GM12878 (cell line): ENCODE results near the gene TNFSF4. TPM values are rescaled to one million over a fixed set of nuclear protein-coding genes. Genes with fewer than 3 reads are reported as not detected.

Experiments used
- ATAC-seq: fragments of 200-7000 bp; cut with Tn5 transposase; 3 replicates; pipeline ENCODE4 v1.9.1; 2020; ENCODE audit warnings: mild to moderate bottlenecking, moderate library complexity
- BruUV-seq: library from RNA; stranded (reverse); fragments of 400-500 nt; replicated peaks from 2 replicates; lab custom pipeline; 2021; lab: Mats Ljungman, UMichigan
- CTCF ChIA-PET: fragments of 300-600 bp; sonication (Branson Sonifier 250); formaldehyde crosslinking; extraction: SDS; loops from one replicate; lab custom pipeline; 2021; ENCODE audit warnings: inconsistent platforms; lab: Yijun Ruan, JAX
- POLR2A ChIA-PET: fragments of 350-600 bp; formaldehyde crosslinking; extraction: SDS; loops from one replicate; lab custom pipeline; 2021; ENCODE audit warnings: inconsistent platforms; lab: Charles Lee
- RAD21 ChIA-PET: fragments of 300-600 bp; sonication (Branson Sonifier 250); formaldehyde crosslinking; loops from one replicate; lab custom pipeline; 2023; ENCODE audit warnings: antibody characterized with exemption; ENCODE audit not compliant: unreplicated experiment; lab: Charles Lee
- SMC1A ChIA-PET: fragments of 300-600 bp; sonication (Branson Sonifier 250); formaldehyde crosslinking; loops from one replicate; lab custom pipeline; 2023; ENCODE audit not compliant: unreplicated experiment, uncharacterized antibody; lab: Charles Lee
- DNase-seq: peaks from one replicate; pipeline ENCODE4 v3.0.0-alpha.2; 2011; ENCODE audit warnings: low read depth, low spot score
- FAIRE-seq: peaks from 3 replicates; lab custom pipeline; 2011; peaks lifted over from hg19 to GRCh38; lab: Jason Lieb, UNC
- H2AFZ ChIP-seq: 2 replicates; pipeline ENCODE4 v1.6.0; 2011; ENCODE audit warnings: low read depth, low read length, control low read depth; ENCODE audit not compliant: control insufficient read depth
- H3K27ac ChIP-seq: 2 replicates; pipeline ENCODE4 v1.5.1; 2011; ENCODE audit warnings: control low read depth; ENCODE audit not compliant: control insufficient read depth, insufficient read depth
- H3K27me3 ChIP-seq, 2 experiments: replicated peaks in 1 of 2; 2 replicates each; pipeline versions ENCODE4 v1.6.0 to v1.6.1; 2011; ENCODE audit warnings: low read length in 1 of 2; ENCODE audit not compliant: control insufficient read depth in 2 of 2, insufficient read depth in 2 of 2
- H3K36me3 ChIP-seq, 2 experiments: 2 replicates each; pipeline ENCODE4 v1.5.1; 2011; ENCODE audit warnings: low read length in 1 of 2; ENCODE audit not compliant: control insufficient read depth in 2 of 2, insufficient read depth in 2 of 2
- H3K4me1 ChIP-seq: 2 replicates; pipeline ENCODE4 v1.6.1; 2011; ENCODE audit warnings: mild to moderate bottlenecking, low read length, moderate library complexity, mixed read lengths; ENCODE audit not compliant: control insufficient read depth, insufficient read depth
- H3K4me2 ChIP-seq: 2 replicates; pipeline ENCODE4 v1.6.0; 2011; ENCODE audit warnings: control low read depth; ENCODE audit not compliant: control insufficient read depth, insufficient read depth
- H3K4me3 ChIP-seq: fragments of 200-600 bp; sonication (generic); 2 replicates; pipeline ENCODE4 v1.5.1; 2016
- H3K79me2 ChIP-seq: 2 replicates; pipeline ENCODE4 v1.6.0; 2011; ENCODE audit warnings: low read length; ENCODE audit not compliant: control insufficient read depth, insufficient read depth
- H3K9ac ChIP-seq: 2 replicates; pipeline ENCODE4 v1.8.0; 2011; ENCODE audit warnings: low read length, control low read depth, mixed read lengths; ENCODE audit not compliant: control insufficient read depth, insufficient read depth
- H3K9me3 ChIP-seq: replicated peaks from 3 replicates; pipeline ENCODE4 v1.5.1; 2011; ENCODE audit warnings: mild to moderate bottlenecking, low read length; ENCODE audit not compliant: control insufficient read depth, insufficient read depth
- H4K20me1 ChIP-seq: 2 replicates; pipeline ENCODE4 v1.6.0; 2011; ENCODE audit not compliant: control insufficient read depth, insufficient read depth
- BRCA1 ChIP-seq: IDR thresholded peaks from 2 replicates; pipeline ENCODE4 v1.6.1; 2011; ENCODE audit warnings: low read depth, low read length, improper control_type of control experiment
- E2F8 ChIP-seq: fragments of 450-650 bp; IDR thresholded peaks from 2 replicates; pipeline ENCODE4 v1.6.1; 2018; ENCODE audit warnings: mild to moderate bottlenecking, low read depth, moderate library complexity; ENCODE audit not compliant: partially characterized antibody
- EZH2 ChIP-seq: IDR thresholded peaks from 2 replicates; pipeline ENCODE4 v1.6.1; 2012; ENCODE audit warnings: low read depth, mild to moderate bottlenecking, control low read depth, inconsistent platforms, low read length, borderline replicate concordance; ENCODE audit not compliant: control insufficient read depth
- HDAC6 ChIP-seq: fragments of 200-600 bp; sonication (generic); IDR thresholded peaks from one replicate; pipeline ENCODE4 v1.8.0; 2017; ENCODE audit warnings: antibody characterized with exemption; ENCODE audit not compliant: unreplicated experiment
- JUNB ChIP-seq: IDR thresholded peaks from 2 replicates; pipeline ENCODE4 v1.6.1; 2016; ENCODE audit warnings: antibody characterized with exemption, mild to moderate bottlenecking
- KAT2A ChIP-seq: conservative IDR thresholded peaks from 2 replicates; pipeline ENCODE4 v1.6.1; 2011; ENCODE audit warnings: low read depth, low read length; ENCODE audit not compliant: control insufficient read depth
- MLLT1 ChIP-seq: fragments of 450-650 bp; IDR thresholded peaks from 2 replicates; pipeline ENCODE4 v1.6.1; 2016; ENCODE audit warnings: mild to moderate bottlenecking
- MYB ChIP-seq: fragments of 150-350 bp; IDR thresholded peaks from 2 replicates; pipeline ENCODE4 v1.6.1; 2014; ENCODE audit warnings: mild to moderate bottlenecking, low read depth, low read length, borderline replicate concordance
- NBN ChIP-seq: fragments of 450-650 bp; IDR thresholded peaks from 2 replicates; pipeline ENCODE4 v1.6.1; 2016
- PML ChIP-seq: IDR thresholded peaks from 2 replicates; pipeline ENCODE4 v1.6.1; 2012; ENCODE audit warnings: low read length, inconsistent platforms
- SRF ChIP-seq, 2 experiments: IDR thresholded peaks; 2 replicates each; pipeline ENCODE4 v1.6.1; 2011; ENCODE audit warnings: low read depth in 2 of 2, low read length in 2 of 2, mild to moderate bottlenecking in 1 of 2, moderate library complexity in 1 of 2
- TCF3 ChIP-seq: IDR thresholded peaks from 2 replicates; pipeline ENCODE4 v1.6.1; 2012; ENCODE audit warnings: low read depth, mild to moderate bottlenecking, low read length, borderline replicate concordance; ENCODE audit not compliant: insufficient read depth
- WRNIP1 ChIP-seq: IDR thresholded peaks from 2 replicates; pipeline ENCODE4 v1.6.1; 2011; ENCODE audit warnings: low read depth, low read length, improper control_type of control experiment, borderline replicate concordance
- WGBS: methylation state at CpG from one replicate; pipeline ENCODE4 v1.1.6; 2016; ENCODE audit warnings: low lambda C conversion rate; ENCODE audit not compliant: insufficient replicate concordance, insufficient coverage; ENCODE audit errors: missing lambda C conversion rate; 5-methylcytosine and 5-hydroxymethylcytosine counted together
- in situ Hi-C: fragments of 300-500 bp; cut with MboI; formaldehyde crosslinking; loops from 9 replicates; pipeline ENCODE4 v1.14.3; 2018; ENCODE audit warnings: mixed read lengths
- intact Hi-C: fragments of 100-400 bp; cut with micrococcal nuclease; formaldehyde crosslinking; loops from one replicate; pipeline ENCODE4 v1.14.2; 2022; ENCODE audit not compliant: unreplicated experiment
- polyA plus RNA-seq, 11 experiments: library from polyadenylated mRNA; depleted of rRNA in 4 of 11; unstranded in 6 of 11; stranded (reverse) in 5 of 11; fragments of >200 nt; fragmentation: Nextera tagmentation in 4 of 11; fragmentation: Illumina TruSeq in 1 of 11; extraction: Ambion mirVana in 4 of 11; extraction: Trizol in 1 of 11; gene quantifications; 1 replicate in 1 of 11; 2 replicates in 10 of 11; pipeline versions ENCODE4 v1.2.1 to v1.2.3, GENCODE V29; 2011 to 2016; ENCODE audit warnings: inconsistent platforms in 2 of 11, missing spikeins in 2 of 11, low read depth in 1 of 11
- total RNA-seq, 4 experiments: library from RNA; depleted of rRNA in 3 of 4; stranded (reverse); fragments of >200 nt in 3 of 4; fragmentation: Illumina TruSeq in 1 of 4; extraction: Trizol in 1 of 4; gene quantifications; 2 replicates each; pipeline versions ENCODE4 v1.2.1 to v1.2.3, GENCODE V29; 2013 to 2021
- TF ChIP-seq, protein P1 (sequence below), 3 experiments: IDR thresholded peaks in 2 of 3; conservative IDR thresholded peaks in 1 of 3; 2 replicates each; pipeline ENCODE4 v1.5.1; 2011; ENCODE audit warnings: low read depth in 3 of 3, low read length in 3 of 3, mild to moderate bottlenecking in 3 of 3, control low read depth in 2 of 3, moderate library complexity in 2 of 3, inconsistent platforms in 1 of 3, mixed read lengths in 1 of 3; ENCODE audit not compliant: control insufficient read depth in 2 of 3, insufficient read depth in 1 of 3; ENCODE audit errors: extremely low read depth in 1 of 3
- TF ChIP-seq, protein P2 (sequence below): IDR thresholded peaks from 2 replicates; pipeline ENCODE4 v1.6.1; 2011; ENCODE audit warnings: borderline replicate concordance, low read depth, mild to moderate bottlenecking, moderate library complexity, low read length; ENCODE audit not compliant: insufficient read depth, poor library complexity, severe bottlenecking

TNFSF4 gene
- total and polyA plus RNA-seq, 10 of the 15 experiments (the other 5 are each of a cell fraction or from before 2014, with no cell fraction given), result 8.1 to 31.0 (median 12.9) TPM

GRCh38 chr1:173241528-173242347, 34.6 kb upstream of the TNFSF4 start:
- BruUV-seq, result no TSS peak
- no peak for TF ChIP-seq KAT2A
- TF ChIP-seq SRF (IDR thresholded peaks at IDR 0.05; ENCODE audit: low read depth in 2 of 2, low read length in 2 of 2), result no peak
- TF ChIP-seq BRCA1, result no peak
- TF ChIP-seq MYB, result no peak
- no peak for TF ChIP-seq PML
- no peak for TF ChIP-seq EZH2
- TF ChIP-seq, protein P1, sequence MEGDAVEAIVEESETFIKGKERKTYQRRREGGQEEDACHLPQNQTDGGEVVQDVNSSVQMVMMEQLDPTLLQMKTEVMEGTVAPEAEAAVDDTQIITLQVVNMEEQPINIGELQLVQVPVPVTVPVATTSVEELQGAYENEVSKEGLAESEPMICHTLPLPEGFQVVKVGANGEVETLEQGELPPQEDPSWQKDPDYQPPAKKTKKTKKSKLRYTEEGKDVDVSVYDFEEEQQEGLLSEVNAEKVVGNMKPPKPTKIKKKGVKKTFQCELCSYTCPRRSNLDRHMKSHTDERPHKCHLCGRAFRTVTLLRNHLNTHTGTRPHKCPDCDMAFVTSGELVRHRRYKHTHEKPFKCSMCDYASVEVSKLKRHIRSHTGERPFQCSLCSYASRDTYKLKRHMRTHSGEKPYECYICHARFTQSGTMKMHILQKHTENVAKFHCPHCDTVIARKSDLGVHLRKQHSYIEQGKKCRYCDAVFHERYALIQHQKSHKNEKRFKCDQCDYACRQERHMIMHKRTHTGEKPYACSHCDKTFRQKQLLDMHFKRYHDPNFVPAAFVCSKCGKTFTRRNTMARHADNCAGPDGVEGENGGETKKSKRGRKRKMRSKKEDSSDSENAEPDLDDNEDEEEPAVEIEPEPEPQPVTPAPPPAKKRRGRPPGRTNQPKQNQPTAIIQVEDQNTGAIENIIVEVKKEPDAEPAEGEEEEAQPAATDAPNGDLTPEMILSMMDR (IDR thresholded peaks at IDR 0.05 in 2 of 3, conservative IDR thresholded peaks at IDR 0.05 in 1 of 3; ENCODE audit: control insufficient read depth in 2 of 3, extremely low read depth in 1 of 3, insufficient read depth in 1 of 3, low read depth in 3 of 3, low read length in 3 of 3), result no peak
- TF ChIP-seq WRNIP1, result no peak
- no peak for TF ChIP-seq E2F8
- TF ChIP-seq HDAC6, result no peak
- TF ChIP-seq NBN, result no peak
- no peak for TF ChIP-seq MLLT1
- TF ChIP-seq JUNB, result peak; percentile 5; the same call in 1 of the 2 replicates
- TF ChIP-seq TCF3, result no peak
- TF ChIP-seq, protein P2, sequence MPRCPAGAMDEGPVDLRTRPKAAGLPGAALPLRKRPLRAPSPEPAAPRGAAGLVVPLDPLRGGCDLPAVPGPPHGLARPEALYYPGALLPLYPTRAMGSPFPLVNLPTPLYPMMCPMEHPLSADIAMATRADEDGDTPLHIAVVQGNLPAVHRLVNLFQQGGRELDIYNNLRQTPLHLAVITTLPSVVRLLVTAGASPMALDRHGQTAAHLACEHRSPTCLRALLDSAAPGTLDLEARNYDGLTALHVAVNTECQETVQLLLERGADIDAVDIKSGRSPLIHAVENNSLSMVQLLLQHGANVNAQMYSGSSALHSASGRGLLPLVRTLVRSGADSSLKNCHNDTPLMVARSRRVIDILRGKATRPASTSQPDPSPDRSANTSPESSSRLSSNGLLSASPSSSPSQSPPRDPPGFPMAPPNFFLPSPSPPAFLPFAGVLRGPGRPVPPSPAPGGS, result peak; percentile 40

More at GRCh38 chr1:173241528-173242347, 34.6 kb upstream of the TNFSF4 start:
- ChIA-PET SMC1A (interaction anchor here (0.9 to 2.0 kb wide), 3 partner anchors 11 to 23 kb away, joined by 3 to 8 read pairs (median 4); no protein-coding TSS in a partner anchor), CTCF (no interaction called here), POLR2A (no interaction called here), RAD21 (no interaction called here)
- intact Hi-C loops, result no loop called here
- ATAC-seq (peak; percentile 88), FAIRE-seq (no peak), DNase-seq (peak; percentile 42)
- Histone ChIP-seq H3K4me2 (peak overlapping the region; percentile 54; the same call in 1 of the 2 replicates), H4K20me1 (no peaks in the 10 kb centered on the region), H3K27me3 (no peaks in the 10 kb centered on the region), H2AFZ (no peak overlapping the region), H3K79me2 (no peaks in the 10 kb centered on the region), H3K9me3 (peaks cover 14% of the 10 kb centered on the region), H3K4me3 (no peak overlapping the region), H3K9ac (no peak overlapping the region), H3K4me1 (no peaks in the 10 kb centered on the region; the same call in 1 of the 2 replicates), H3K27ac (no peak overlapping the region), H3K36me3 (no peaks in the 10 kb centered on the region)
- 30% methylated on average over 6 of the region's 6 CpGs for WGBS
- in situ Hi-C loops, result no loop called here
